ENCODE measurements around the gene ASPG.
A peak's percentile ranks its signal among the peaks of the same experiment; 100 is the strongest.

The ASPG gene

DNA sequence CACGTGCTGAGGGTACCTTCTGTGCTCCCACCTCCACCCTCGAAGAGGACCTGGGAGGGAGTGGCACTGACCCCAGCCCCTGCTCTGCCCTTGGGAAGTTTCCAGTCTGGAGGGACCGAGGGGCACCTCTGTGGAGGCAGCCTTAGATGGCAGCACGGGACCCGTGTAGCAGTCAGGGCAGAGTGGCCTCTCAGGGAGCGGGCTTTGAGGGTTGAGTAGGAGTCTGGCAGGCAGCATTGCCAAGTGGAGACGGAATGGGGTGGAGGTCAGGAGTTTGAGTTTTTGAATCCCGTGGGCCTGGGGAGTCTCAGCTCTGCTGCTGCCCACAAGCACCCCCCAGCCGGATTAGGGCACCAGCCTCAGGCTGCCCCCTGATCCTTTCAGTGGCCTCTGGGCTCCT lies 74.5 kb downstream of the ASPG start:
- Histone ChIP-seq H3K27ac (ENCODE audit: extremely low read depth, low read depth, low read length) (no peak overlapping the region), H3K4me3 (ENCODE audit: low read depth, low read length) (no peak overlapping the region), H3K36me3 (ENCODE audit: control insufficient read depth in 2 of 2, insufficient read depth in 1 of 2, low read length in 2 of 2) (no peaks in the 10 kb centered on the region), H3K4me1 (ENCODE audit: control insufficient read depth, insufficient read depth, low read length) (no peaks in the 10 kb centered on the region), H3K9me3 (ENCODE audit: control insufficient read depth, insufficient read depth, low read depth, low read length) (no peaks in the 10 kb centered on the region)
- peak; percentile 91 for TF ChIP-seq ZFP3 (tag by site-specific recombination; IDR thresholded peaks at IDR 0.05; ENCODE audit: low read depth)
- no peak for TF ChIP-seq ZNF660 (tag by site-specific recombination; IDR thresholded peaks at IDR 0.05)
- TF ChIP-seq ZNF654 (tag by site-specific recombination; IDR thresholded peaks at IDR 0.05; ENCODE audit: low read depth), result no peak
- TF ChIP-seq GLIS2 (tag by site-specific recombination; IDR thresholded peaks at IDR 0.05), result 0 out of 2 replicates have a peak, but pooled peaks have one; percentile 4
- no peak for TF ChIP-seq ZNF121 (tag by site-specific recombination; IDR thresholded peaks at IDR 0.05)
- TF ChIP-seq ZSCAN23 (tag by site-specific recombination; IDR thresholded peaks at IDR 0.05), result no peak
- TF ChIP-seq ZSCAN16 (tag by site-specific recombination; IDR thresholded peaks at IDR 0.05), result no peak
- no peak for TF ChIP-seq ZNF549 (tag by site-specific recombination; IDR thresholded peaks at IDR 0.05)
- TF ChIP-seq ZNF416 (tag by site-specific recombination; IDR thresholded peaks at IDR 0.05), result no peak
- CTCF ChIA-PET, result no interaction called here
- POLR2A ChIA-PET, result no interaction called here

DNA sequence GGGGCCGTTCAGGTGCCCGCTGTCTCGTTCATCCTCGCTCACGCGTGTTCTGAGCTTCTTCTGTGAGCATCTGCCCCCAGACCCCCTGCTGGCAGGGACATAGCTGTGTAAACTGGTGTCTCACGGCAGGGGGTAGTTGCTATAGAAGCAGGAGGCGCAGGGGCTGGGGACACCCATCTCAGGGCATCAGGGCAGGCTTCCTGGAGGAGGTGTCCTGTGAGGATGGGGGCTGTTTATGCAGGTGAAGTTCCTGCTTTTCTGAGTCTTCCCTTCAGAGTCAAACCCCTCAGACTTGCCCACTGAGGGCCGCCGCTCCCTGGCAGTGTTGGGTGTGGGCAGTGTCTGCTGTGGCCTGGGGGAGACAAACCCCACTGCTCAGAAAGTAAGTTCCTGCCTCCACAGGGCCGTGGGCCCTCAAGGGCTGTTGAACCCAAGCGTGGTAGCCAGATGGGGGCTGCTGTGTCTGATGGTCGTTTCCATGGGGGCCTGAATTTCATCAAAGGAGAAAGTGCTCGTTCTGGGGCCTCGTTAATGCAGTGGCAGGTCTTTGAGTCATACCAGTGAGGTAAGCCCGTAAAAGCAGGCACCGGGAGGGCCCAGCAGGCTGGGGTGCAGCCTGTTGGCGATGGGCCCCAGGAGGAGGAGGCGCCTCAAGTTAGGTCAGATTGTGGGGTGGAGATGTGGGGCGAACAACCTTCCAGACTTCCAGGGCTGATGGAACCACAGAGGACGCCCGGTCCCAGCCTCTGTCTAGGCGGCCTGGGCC lies 76.3 kb downstream of the ASPG start:
- Histone ChIP-seq H3K9me3 (ENCODE audit: control insufficient read depth, insufficient read depth, low read depth, low read length) (no peaks in the 10 kb centered on the region), H3K27ac (ENCODE audit: extremely low read depth, low read depth, low read length) (no peak overlapping the region), H3K36me3 (ENCODE audit: control insufficient read depth in 2 of 2, insufficient read depth in 1 of 2, low read length in 2 of 2) (no peaks in the 10 kb centered on the region), H3K4me1 (ENCODE audit: control insufficient read depth, insufficient read depth, low read length) (no peaks in the 10 kb centered on the region), H3K4me3 (ENCODE audit: low read depth, low read length) (no peak overlapping the region)
- ChIA-PET CTCF (no interaction called here), POLR2A (no interaction called here)
- TF ChIP-seq, protein P1, sequence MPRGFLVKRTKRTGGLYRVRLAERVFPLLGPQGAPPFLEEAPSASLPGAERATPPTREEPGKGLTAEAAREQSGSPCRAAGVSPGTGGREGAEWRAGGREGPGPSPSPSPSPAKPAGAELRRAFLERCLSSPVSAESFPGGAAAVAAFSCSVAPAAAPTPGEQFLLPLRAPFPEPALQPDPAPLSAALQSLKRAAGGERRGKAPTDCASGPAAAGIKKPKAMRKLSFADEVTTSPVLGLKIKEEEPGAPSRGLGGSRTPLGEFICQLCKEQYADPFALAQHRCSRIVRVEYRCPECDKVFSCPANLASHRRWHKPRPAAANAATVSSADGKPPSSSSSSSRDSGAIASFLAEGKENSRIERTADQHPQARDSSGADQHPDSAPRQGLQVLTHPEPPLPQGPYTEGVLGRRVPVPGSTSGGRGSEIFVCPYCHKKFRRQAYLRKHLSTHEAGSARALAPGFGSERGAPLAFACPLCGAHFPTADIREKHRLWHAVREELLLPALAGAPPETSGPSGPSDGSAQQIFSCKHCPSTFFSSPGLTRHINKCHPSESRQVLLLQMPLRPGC (tag by site-specific recombination; IDR thresholded peaks at IDR 0.05), result no peak
- no peak for TF ChIP-seq ZNF623 (tag by site-specific recombination; IDR thresholded peaks at IDR 0.05)
- TF ChIP-seq, protein P2, sequence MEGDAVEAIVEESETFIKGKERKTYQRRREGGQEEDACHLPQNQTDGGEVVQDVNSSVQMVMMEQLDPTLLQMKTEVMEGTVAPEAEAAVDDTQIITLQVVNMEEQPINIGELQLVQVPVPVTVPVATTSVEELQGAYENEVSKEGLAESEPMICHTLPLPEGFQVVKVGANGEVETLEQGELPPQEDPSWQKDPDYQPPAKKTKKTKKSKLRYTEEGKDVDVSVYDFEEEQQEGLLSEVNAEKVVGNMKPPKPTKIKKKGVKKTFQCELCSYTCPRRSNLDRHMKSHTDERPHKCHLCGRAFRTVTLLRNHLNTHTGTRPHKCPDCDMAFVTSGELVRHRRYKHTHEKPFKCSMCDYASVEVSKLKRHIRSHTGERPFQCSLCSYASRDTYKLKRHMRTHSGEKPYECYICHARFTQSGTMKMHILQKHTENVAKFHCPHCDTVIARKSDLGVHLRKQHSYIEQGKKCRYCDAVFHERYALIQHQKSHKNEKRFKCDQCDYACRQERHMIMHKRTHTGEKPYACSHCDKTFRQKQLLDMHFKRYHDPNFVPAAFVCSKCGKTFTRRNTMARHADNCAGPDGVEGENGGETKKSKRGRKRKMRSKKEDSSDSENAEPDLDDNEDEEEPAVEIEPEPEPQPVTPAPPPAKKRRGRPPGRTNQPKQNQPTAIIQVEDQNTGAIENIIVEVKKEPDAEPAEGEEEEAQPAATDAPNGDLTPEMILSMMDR (tag by site-specific recombination; IDR thresholded peaks at IDR 0.05), result no peak
- TF ChIP-seq ZNF324 (tag by site-specific recombination; IDR thresholded peaks at IDR 0.05), result no peak
- TF ChIP-seq GLIS1 (tag by site-specific recombination; IDR thresholded peaks at IDR 0.05), result peak; percentile 81
- TF ChIP-seq ZNF558 (tag by site-specific recombination; IDR thresholded peaks at IDR 0.05), result no peak
- no peak for TF ChIP-seq ZNF654 (tag by site-specific recombination; IDR thresholded peaks at IDR 0.05; ENCODE audit: low read depth)
- TF ChIP-seq EGR2 (tag by site-specific recombination; IDR thresholded peaks at IDR 0.05; ENCODE audit: low read depth), result no peak
- no peak for TF ChIP-seq GLI4 (tag by site-specific recombination; IDR thresholded peaks at IDR 0.05)
- TF ChIP-seq ZNF830 (tag by site-specific recombination; IDR thresholded peaks at IDR 0.05; ENCODE audit: low read depth), result no peak
- no peak for TF ChIP-seq ZNF221 (tag by site-specific recombination; IDR thresholded peaks at IDR 0.05; ENCODE audit: borderline replicate concordance)
- TF ChIP-seq ZNF10 (tag by site-specific recombination; IDR thresholded peaks at IDR 0.05), result no peak
- TF ChIP-seq ZNF391 (tag by site-specific recombination; IDR thresholded peaks at IDR 0.05; ENCODE audit: borderline replicate concordance, low read depth), result no peak
- no peak for TF ChIP-seq FEZF1 (tag by site-specific recombination; IDR thresholded peaks at IDR 0.05)
- no peak for TF ChIP-seq ZNF184 (tag by site-specific recombination; IDR thresholded peaks at IDR 0.05)
- TF ChIP-seq ZNF707 (tag by site-specific recombination; IDR thresholded peaks at IDR 0.05), result no peak
- TF ChIP-seq, protein P3, sequence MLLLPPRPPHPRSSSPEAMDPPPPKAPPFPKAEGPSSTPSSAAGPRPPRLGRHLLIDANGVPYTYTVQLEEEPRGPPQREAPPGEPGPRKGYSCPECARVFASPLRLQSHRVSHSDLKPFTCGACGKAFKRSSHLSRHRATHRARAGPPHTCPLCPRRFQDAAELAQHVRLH (tag by site-specific recombination; IDR thresholded peaks at IDR 0.05), result no peak
- no peak for TF ChIP-seq ZNF354C (tag by site-specific recombination; IDR thresholded peaks at IDR 0.05; ENCODE audit: borderline replicate concordance, low read depth)
- TF ChIP-seq, protein P4, sequence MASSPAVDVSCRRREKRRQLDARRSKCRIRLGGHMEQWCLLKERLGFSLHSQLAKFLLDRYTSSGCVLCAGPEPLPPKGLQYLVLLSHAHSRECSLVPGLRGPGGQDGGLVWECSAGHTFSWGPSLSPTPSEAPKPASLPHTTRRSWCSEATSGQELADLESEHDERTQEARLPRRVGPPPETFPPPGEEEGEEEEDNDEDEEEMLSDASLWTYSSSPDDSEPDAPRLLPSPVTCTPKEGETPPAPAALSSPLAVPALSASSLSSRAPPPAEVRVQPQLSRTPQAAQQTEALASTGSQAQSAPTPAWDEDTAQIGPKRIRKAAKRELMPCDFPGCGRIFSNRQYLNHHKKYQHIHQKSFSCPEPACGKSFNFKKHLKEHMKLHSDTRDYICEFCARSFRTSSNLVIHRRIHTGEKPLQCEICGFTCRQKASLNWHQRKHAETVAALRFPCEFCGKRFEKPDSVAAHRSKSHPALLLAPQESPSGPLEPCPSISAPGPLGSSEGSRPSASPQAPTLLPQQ (tag by site-specific recombination; IDR thresholded peaks at IDR 0.05), result peak; percentile 88
- TF ChIP-seq, protein P5, sequence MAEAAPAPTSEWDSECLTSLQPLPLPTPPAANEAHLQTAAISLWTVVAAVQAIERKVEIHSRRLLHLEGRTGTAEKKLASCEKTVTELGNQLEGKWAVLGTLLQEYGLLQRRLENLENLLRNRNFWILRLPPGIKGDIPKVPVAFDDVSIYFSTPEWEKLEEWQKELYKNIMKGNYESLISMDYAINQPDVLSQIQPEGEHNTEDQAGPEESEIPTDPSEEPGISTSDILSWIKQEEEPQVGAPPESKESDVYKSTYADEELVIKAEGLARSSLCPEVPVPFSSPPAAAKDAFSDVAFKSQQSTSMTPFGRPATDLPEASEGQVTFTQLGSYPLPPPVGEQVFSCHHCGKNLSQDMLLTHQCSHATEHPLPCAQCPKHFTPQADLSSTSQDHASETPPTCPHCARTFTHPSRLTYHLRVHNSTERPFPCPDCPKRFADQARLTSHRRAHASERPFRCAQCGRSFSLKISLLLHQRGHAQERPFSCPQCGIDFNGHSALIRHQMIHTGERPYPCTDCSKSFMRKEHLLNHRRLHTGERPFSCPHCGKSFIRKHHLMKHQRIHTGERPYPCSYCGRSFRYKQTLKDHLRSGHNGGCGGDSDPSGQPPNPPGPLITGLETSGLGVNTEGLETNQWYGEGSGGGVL (tag by site-specific recombination; IDR thresholded peaks at IDR 0.05), result no peak
- TF ChIP-seq ZBTB20 (tag by site-specific recombination; IDR thresholded peaks at IDR 0.05), result peak; percentile 92
- 0 out of 2 replicates have a peak, but pooled peaks have one; percentile 21 for TF ChIP-seq ZBTB21 (tag by site-specific recombination; IDR thresholded peaks at IDR 0.05)

All from HEK293 (cell line).